Measurements from ENCODE around the gene MFSD11.
"Not testable (repeated sequence)": the region's sequence is repeated elsewhere in the genome, so short reads cannot be mapped to it uniquely, and the experiment has no call there.

The MFSD11 gene

GRCh38 chr17:76808326-76808725 is 70.4 kb downstream of the MFSD11 start:
- DNase-seq, result no peak

GRCh38 chr17:76810956-76811355 is 73.0 kb downstream of the MFSD11 start:
- DNase-seq, result peak; percentile 94

- no peak for DNase-seq
These were observed 73.9 kb downstream of the MFSD11 start for GRCh38 chr17:76811834-76812233.

GRCh38 chr17:76812263-76812662 is 74.3 kb downstream of the MFSD11 start:
- no peak for DNase-seq

GRCh38 chr17:76812968-76813367 is 75.0 kb downstream of the MFSD11 start:
- no peak for DNase-seq

GRCh38 chr17:76815907-76816589 is 78.1 kb downstream of the MFSD11 start:
- not testable (repeated sequence) for DNase-seq

- peak; percentile 88 for DNase-seq
These were observed 78.7 kb downstream of the MFSD11 start for GRCh38 chr17:76816590-76817135.

GRCh38 chr17:76820039-76820438 is 82.1 kb downstream of the MFSD11 start:
- DNase-seq, result peak; percentile 92

GRCh38 chr17:76820561-76820960 is 82.6 kb downstream of the MFSD11 start:
- peak; percentile 98 for DNase-seq

GRCh38 chr17:76822184-76822778 is 84.4 kb downstream of the MFSD11 start:
- no peak for DNase-seq

- DNase-seq, result no peak
These were observed 86.2 kb downstream of the MFSD11 start for GRCh38 chr17:76824093-76824492.

- DNase-seq, result no peak
These were observed 88.6 kb downstream of the MFSD11 start for GRCh38 chr17:76826330-76827068.

GRCh38 chr17:76827736-76828135 is 89.8 kb downstream of the MFSD11 start:
- DNase-seq, result no peak

All from NCI-H69 (cell line).